Skeletal muscle satellite cell (primary cell): ENCODE measurements around the gene GFRA1.
A peak's percentile ranks its signal among the peaks of the same experiment; 100 is the strongest.

Experiments
- H3K27me3 ChIP-seq: 2 replicates; pipeline ENCODE4 v1.7.0; 2013; ENCODE audit warnings: low read length; ENCODE audit not compliant: control insufficient read depth, insufficient read depth
- H3K36me3 ChIP-seq: 2 replicates; pipeline ENCODE4 v1.7.0; 2013; ENCODE audit warnings: mild to moderate bottlenecking, control low read depth, low read length; ENCODE audit not compliant: insufficient read depth
- H3K4me1 ChIP-seq: 2 replicates; pipeline ENCODE4 v1.7.0; 2013; ENCODE audit warnings: low read length; ENCODE audit not compliant: control insufficient read depth, insufficient read depth
- H3K4me2 ChIP-seq: 2 replicates; pipeline ENCODE4 v1.7.0; 2013; ENCODE audit warnings: mild to moderate bottlenecking, low read length
- H3K4me3 ChIP-seq: 2 replicates; pipeline ENCODE4 v1.7.0; 2013; ENCODE audit warnings: low read length
- H3K9ac ChIP-seq: 2 replicates; pipeline ENCODE4 v1.7.0; 2013; ENCODE audit warnings: mild to moderate bottlenecking, low read depth, low read length, moderate library complexity
- H3K9me3 ChIP-seq: replicated peaks from 2 replicates; pipeline ENCODE4 v1.7.0; 2013; ENCODE audit warnings: mild to moderate bottlenecking, control low read depth, low read length

The GFRA1 gene

GRCh38 chr10:116186273-116186672 lies 86.7 kb downstream of the GFRA1 start:
- H3K27me3 ChIP-seq = no peaks in the 10 kb centered on the region
- peaks cover 4% of the 10 kb centered on the region for H3K4me1 ChIP-seq
- H3K4me3 ChIP-seq = no peak overlapping the region
- H3K9me3 ChIP-seq = no peaks in the 10 kb centered on the region
- H3K36me3 ChIP-seq = no peaks in the 10 kb centered on the region
- H3K4me2 ChIP-seq = no peak overlapping the region
- no peak overlapping the region for H3K9ac ChIP-seq

GRCh38 chr10:116185199-116185867 lies 87.7 kb downstream of the GFRA1 start:
- Histone ChIP-seq H3K4me2 (no peak overlapping the region), H3K9me3 (no peaks in the 10 kb centered on the region), H3K4me1 (peaks cover 4% of the 10 kb centered on the region), H3K9ac (no peak overlapping the region), H3K4me3 (no peak overlapping the region), H3K27me3 (no peaks in the 10 kb centered on the region), H3K36me3 (no peaks in the 10 kb centered on the region)

GRCh38 chr10:116184512-116184794 lies 88.6 kb downstream of the GFRA1 start:
- Histone ChIP-seq H3K4me3 (no peak overlapping the region), H3K4me1 (peaks cover 4% of the 10 kb centered on the region)

GRCh38 chr10:116183733-116184511 lies 89.1 kb downstream of the GFRA1 start:
- Histone ChIP-seq H3K4me2 (no peak overlapping the region), H3K4me3 (no peak overlapping the region), H3K9me3 (no peaks in the 10 kb centered on the region), H3K4me1 (peaks cover 4% of the 10 kb centered on the region), H3K36me3 (no peaks in the 10 kb centered on the region), H3K9ac (no peak overlapping the region), H3K27me3 (no peaks in the 10 kb centered on the region)

More at GRCh38 chr10:116184512-116184794, 88.6 kb downstream of the GFRA1 start:
- Histone ChIP-seq H3K9ac (no peak overlapping the region), H3K36me3 (no peaks in the 10 kb centered on the region), H3K4me2 (no peak overlapping the region), H3K9me3 (no peaks in the 10 kb centered on the region), H3K27me3 (no peaks in the 10 kb centered on the region)

- Histone ChIP-seq H3K4me2 (no peak overlapping the region), H3K9ac (no peak overlapping the region), H3K4me3 (no peak overlapping the region), H3K4me1 (peaks cover 4% of the 10 kb centered on the region), H3K9me3 (no peaks in the 10 kb centered on the region), H3K27me3 (no peaks in the 10 kb centered on the region), H3K36me3 (no peaks in the 10 kb centered on the region)
Observed at GRCh38 chr10:116182426-116182825, 90.6 kb downstream of the GFRA1 start.

- no peaks in the 10 kb centered on the region for H3K4me1 ChIP-seq
- no peak overlapping the region for H3K4me2 ChIP-seq
- no peaks in the 10 kb centered on the region for H3K9me3 ChIP-seq
- no peaks in the 10 kb centered on the region for H3K36me3 ChIP-seq
- H3K27me3 ChIP-seq = no peaks in the 10 kb centered on the region
- H3K9ac ChIP-seq = no peak overlapping the region
- no peak overlapping the region for H3K4me3 ChIP-seq
Observed at GRCh38 chr10:116178086-116178605, 94.9 kb downstream of the GFRA1 start.

- no peak overlapping the region for H3K9ac ChIP-seq
- H3K4me1 ChIP-seq = peaks cover 10% of the 10 kb centered on the region
- H3K9me3 ChIP-seq = no peaks in the 10 kb centered on the region
- H3K27me3 ChIP-seq = no peaks in the 10 kb centered on the region
- no peak overlapping the region for H3K4me2 ChIP-seq
- H3K36me3 ChIP-seq = no peaks in the 10 kb centered on the region
- no peak overlapping the region for H3K4me3 ChIP-seq
Observed at GRCh38 chr10:116175231-116175630, 97.8 kb downstream of the GFRA1 start.

GRCh38 chr10:116171505-116171904 lies 101.5 kb downstream of the GFRA1 start:
- peak overlapping the region; percentile 68 for H3K4me2 ChIP-seq
- peaks cover 13% of the 10 kb centered on the region for H3K4me1 ChIP-seq
- no peaks in the 10 kb centered on the region for H3K27me3 ChIP-seq
- H3K36me3 ChIP-seq = no peaks in the 10 kb centered on the region
- H3K9ac ChIP-seq = no peak overlapping the region
- no peak overlapping the region for H3K4me3 ChIP-seq
- H3K9me3 ChIP-seq = no peaks in the 10 kb centered on the region

GRCh38 chr10:116170815-116171250 lies 102.2 kb downstream of the GFRA1 start:
- Histone ChIP-seq H3K36me3 (no peaks in the 10 kb centered on the region), H3K4me2 (peak overlapping the region; percentile 68), H3K9me3 (no peaks in the 10 kb centered on the region), H3K27me3 (no peaks in the 10 kb centered on the region), H3K4me3 (peak overlapping the region; percentile 35), H3K9ac (no peak overlapping the region), H3K4me1 (peaks cover 13% of the 10 kb centered on the region)

GRCh38 chr10:116169782-116170445 lies 103.1 kb downstream of the GFRA1 start:
- Histone ChIP-seq H3K9me3 (no peaks in the 10 kb centered on the region), H3K4me2 (no peak overlapping the region), H3K4me3 (no peak overlapping the region), H3K36me3 (no peaks in the 10 kb centered on the region), H3K4me1 (peaks cover 13% of the 10 kb centered on the region), H3K9ac (no peak overlapping the region), H3K27me3 (no peaks in the 10 kb centered on the region)

- H3K9me3 ChIP-seq = no peaks in the 10 kb centered on the region
- no peak overlapping the region for H3K4me2 ChIP-seq
- peaks cover 13% of the 10 kb centered on the region for H3K4me1 ChIP-seq
- H3K9ac ChIP-seq = no peak overlapping the region
- no peaks in the 10 kb centered on the region for H3K36me3 ChIP-seq
- H3K4me3 ChIP-seq = no peak overlapping the region
- no peaks in the 10 kb centered on the region for H3K27me3 ChIP-seq
Observed at GRCh38 chr10:116168745-116169144, 104.3 kb downstream of the GFRA1 start.
